ENCODE measurements around the gene MNT. TPM values are rescaled to one million over a fixed set of nuclear protein-coding genes. Genes with fewer than 3 reads are reported as not detected.

The MNT gene
- total RNA-seq, 1 experiment from 2014 or later = 32.1 TPM

- Histone ChIP-seq H3K36me3 (ENCODE audit: insufficient read depth, low read length, poor library complexity, severe bottlenecking) (peaks cover 4% of the 10 kb centered on the region), H3K9me3 (ENCODE audit: low read depth, low read length, poor library complexity, severe bottlenecking) (no peaks in the 10 kb centered on the region), H3K27ac (ENCODE audit: low read depth, low read length, poor library complexity, severe bottlenecking) (no peak overlapping the region), H3K4me3 (ENCODE audit: low read depth, low read length, poor library complexity, severe bottlenecking) (no peak overlapping the region), H3K27me3 (replicated peaks; ENCODE audit: insufficient read depth, low read depth, low read length, poor library complexity) (no peaks in the 10 kb centered on the region), H3K4me1 (ENCODE audit: insufficient read depth, low read length, poor library complexity, severe bottlenecking) (peaks cover 14% of the 10 kb centered on the region)
- no peak for TF ChIP-seq CTCF (conservative IDR thresholded peaks at IDR 0.05; ENCODE audit: low read depth, low read length)
- no peak for TF ChIP-seq EZH2 (IDR thresholded peaks at IDR 0.05; ENCODE audit: borderline replicate concordance, low read depth, low read length, poor library complexity, severe bottlenecking)
- BruUV-seq (replicated peaks) = no TSS peak
- ChIA-PET CTCF (no interaction called here), POLR2A (ENCODE audit: low non-redundant PET) (no interaction called here)
- no peak for DNase-seq (ENCODE audit: low spot score)
- intact Hi-C loops (cut with micrococcal nuclease; ENCODE audit: unreplicated experiment) = no loop called here
These were observed 38.8 kb downstream of the MNT start for GRCh38 chr17:2362016-2362415.

- ChIA-PET POLR2A (ENCODE audit: low non-redundant PET) (no interaction called here), CTCF (interaction anchor here (1.5 kb wide), 1 partner anchor 21 kb away, joined by 5 read pairs; no protein-coding TSS in a partner anchor)
- H3K4me1 ChIP-seq (ENCODE audit: insufficient read depth, low read length, poor library complexity, severe bottlenecking) = peaks cover 14% of the 10 kb centered on the region
- TF ChIP-seq EZH2 (IDR thresholded peaks at IDR 0.05; ENCODE audit: borderline replicate concordance, low read depth, low read length, poor library complexity, severe bottlenecking) (no peak), CTCF (conservative IDR thresholded peaks at IDR 0.05; ENCODE audit: low read depth, low read length) (no peak)
- H3K27me3 ChIP-seq (replicated peaks; ENCODE audit: insufficient read depth, low read depth, low read length, poor library complexity) = no peaks in the 10 kb centered on the region
- no TSS peak for BruUV-seq (replicated peaks)
- no peak overlapping the region for H3K4me3 ChIP-seq (ENCODE audit: low read depth, low read length, poor library complexity, severe bottlenecking)
- H3K27ac ChIP-seq (ENCODE audit: low read depth, low read length, poor library complexity, severe bottlenecking) = no peak overlapping the region
- peaks cover 4% of the 10 kb centered on the region for H3K36me3 ChIP-seq (ENCODE audit: insufficient read depth, low read length, poor library complexity, severe bottlenecking)
- intact Hi-C loops (cut with micrococcal nuclease; ENCODE audit: unreplicated experiment) = no loop called here
- no peaks in the 10 kb centered on the region for H3K9me3 ChIP-seq (ENCODE audit: low read depth, low read length, poor library complexity, severe bottlenecking)
- DNase-seq (ENCODE audit: low spot score) = no peak
These were observed 39.7 kb downstream of the MNT start for GRCh38 chr17:2361010-2361760.

GRCh38 chr17:2357931-2358434 lies 42.9 kb downstream of the MNT start:
- Histone ChIP-seq H3K36me3 (ENCODE audit: insufficient read depth, low read length, poor library complexity, severe bottlenecking) (no peaks in the 10 kb centered on the region), H3K27ac (ENCODE audit: low read depth, low read length, poor library complexity, severe bottlenecking) (no peak overlapping the region), H3K4me3 (ENCODE audit: low read depth, low read length, poor library complexity, severe bottlenecking) (no peak overlapping the region), H3K4me1 (ENCODE audit: insufficient read depth, low read length, poor library complexity, severe bottlenecking) (peaks cover 14% of the 10 kb centered on the region), H3K9me3 (ENCODE audit: low read depth, low read length, poor library complexity, severe bottlenecking) (no peaks in the 10 kb centered on the region), H3K27me3 (replicated peaks; ENCODE audit: insufficient read depth, low read depth, low read length, poor library complexity) (no peaks in the 10 kb centered on the region)
- no TSS peak for BruUV-seq (replicated peaks)
- no peak for TF ChIP-seq EZH2 (IDR thresholded peaks at IDR 0.05; ENCODE audit: borderline replicate concordance, low read depth, low read length, poor library complexity, severe bottlenecking)
- TF ChIP-seq CTCF (conservative IDR thresholded peaks at IDR 0.05; ENCODE audit: low read depth, low read length) = no peak
- ChIA-PET CTCF (no interaction called here), POLR2A (ENCODE audit: low non-redundant PET) (no interaction called here)
- intact Hi-C loops (cut with micrococcal nuclease; ENCODE audit: unreplicated experiment) = no loop called here
- DNase-seq (ENCODE audit: low spot score) = no peak

Data from A673 (cell line).